Natural killer cell (primary cell): ENCODE results near the gene MTREX. TPM values are rescaled to one million over a fixed set of nuclear protein-coding genes. Genes with fewer than 3 reads are reported as not detected.
A peak's percentile ranks its signal among the peaks of the same experiment; 100 is the strongest.

ENCODE experiments used
- ATAC-seq, 3 donors: fragments of 150-1000 bp in 2 of 3; fragments of 200-7000 bp in 1 of 3; cut with Tn5 transposase; 1 replicate in 1 of 3; 2 replicates in 2 of 3; pipeline ENCODE4 v1.10.0; 2021; ENCODE audit warnings: mild to moderate bottlenecking in 2 of 3, moderate library complexity in 2 of 3
- DNase-seq, 2 donors: peaks; one replicate each; pipeline versions ENCODE4 v3.0.0 to v3.0.0-alpha.2; 2013 to 2021; ENCODE audit warnings: mixed read lengths in 1 of 2
- H3K27ac ChIP-seq: one replicate; pipeline ENCODE4 v1.5.1; 2013; ENCODE audit warnings: mild to moderate bottlenecking, low read length
- H3K27me3 ChIP-seq: one replicate; pipeline ENCODE4 v1.6.1; 2013; ENCODE audit warnings: low read length; ENCODE audit not compliant: control insufficient read depth, insufficient read depth
- H3K36me3 ChIP-seq: one replicate; pipeline ENCODE4 v1.6.1; 2013; ENCODE audit warnings: low read length; ENCODE audit not compliant: control insufficient read depth, insufficient read depth
- H3K4me1 ChIP-seq: one replicate; pipeline ENCODE4 v1.6.1; 2013; ENCODE audit warnings: low read length; ENCODE audit not compliant: control insufficient read depth, insufficient read depth
- H3K4me3 ChIP-seq: one replicate; pipeline ENCODE4 v1.5.1; 2013; ENCODE audit warnings: low read length
- H3K9me3 ChIP-seq: one replicate; pipeline ENCODE4 v1.6.1; 2013; ENCODE audit warnings: low read length; ENCODE audit not compliant: control insufficient read depth, insufficient read depth
- H3K27ac Mint-ChIP-seq, 2 donors: one replicate each; pipeline ENCODE4 v1.8.0; 2022; ENCODE audit warnings: mild to moderate bottlenecking in 2 of 2, mixed read lengths in 2 of 2, moderate library complexity in 1 of 2
- H3K27me3 Mint-ChIP-seq, 2 donors: one replicate each; pipeline ENCODE4 v1.8.0; 2022; ENCODE audit warnings: low read depth in 2 of 2, mixed read lengths in 2 of 2
- H3K36me3 Mint-ChIP-seq: one replicate; pipeline ENCODE4 v1.8.0; 2022; ENCODE audit warnings: mixed read lengths
- H3K4me1 Mint-ChIP-seq, 2 donors: one replicate each; pipeline ENCODE4 v1.8.0; 2022; ENCODE audit warnings: mixed read lengths in 2 of 2
- H3K4me3 Mint-ChIP-seq: one replicate; pipeline ENCODE4 v1.8.0; 2022; ENCODE audit warnings: mild to moderate bottlenecking, moderate library complexity, mixed read lengths
- H3K9me3 Mint-ChIP-seq, 2 donors: one replicate each; pipeline ENCODE4 v1.8.0; 2022; ENCODE audit warnings: mixed read lengths in 2 of 2
- CTCF ChIP-seq: fragments of 200-600 bp; IDR thresholded peaks from one replicate; pipeline ENCODE4 v1.8.0; 2022; ENCODE audit warnings: antibody characterized with exemption
- WGBS: methylation state at CpG from one replicate; pipeline ENCODE4 v1.1.7; 2013; ENCODE audit warnings: missing lambda C conversion rate; ENCODE audit not compliant: insufficient coverage; 5-methylcytosine and 5-hydroxymethylcytosine counted together
- intact Hi-C: fragments of 100-400 bp; cut with micrococcal nuclease; formaldehyde crosslinking; loops from one replicate; pipeline ENCODE4 v1.14.2; 2022
- total RNA-seq, 4 donors: library from RNA; stranded (reverse); fragments of 120-200 nt in 1 of 4; gene quantifications; one replicate each; pipeline versions ENCODE4 v1.2.3 to v1.2.4, GENCODE V29; 2013 to 2022

MTREX gene
- total RNA-seq, 3 donors from 2014 or later (not counting 1 experiment from before 2014, with no cell fraction given), result 64.5 to 82.2 (median 77.6) TPM

- H3K9me3 ChIP-seq, result no peaks in the 10 kb centered on the region
- Mint-ChIP-seq H3K27ac (peak overlapping the region; percentile 4 to 71), H3K4me1 (peaks cover 6 to 14% of the 10 kb centered on the region in 2 donors), H3K36me3 (peaks cover 6% of the 10 kb centered on the region), H3K27me3 (no peaks in the 10 kb centered on the region), H3K4me3 (no peak overlapping the region), H3K9me3 (no peaks in the 10 kb centered on the region)
- ATAC-seq (no peak), DNase-seq (no peak)
- no peak overlapping the region for H3K4me3 ChIP-seq
- no peaks in the 10 kb centered on the region for H3K4me1 ChIP-seq
- H3K36me3 ChIP-seq, result peaks cover 32% of the 10 kb centered on the region
- no peak for TF ChIP-seq CTCF
- no peaks in the 10 kb centered on the region for H3K27me3 ChIP-seq
- no peak overlapping the region for H3K27ac ChIP-seq
- 75% methylated on average over 3 of the region's 5 CpGs for WGBS
- intact Hi-C loops, result no loop called here
Measured at GRCh38 chr5:55338810-55339243, 31.0 kb downstream of the MTREX start.

- WGBS, result 100% methylated on average over 3 of the region's 4 CpGs
- intact Hi-C loops, result no loop called here
- Histone ChIP-seq H3K4me3 (no peak overlapping the region), H3K27ac (no peak overlapping the region), H3K36me3 (peaks cover 65% of the 10 kb centered on the region), H3K27me3 (no peaks in the 10 kb centered on the region), H3K4me1 (no peaks in the 10 kb centered on the region), H3K9me3 (no peaks in the 10 kb centered on the region)
- ATAC-seq (no peak), DNase-seq (no peak)
- H3K4me1 Mint-ChIP-seq, result peaks cover 4 to 14% of the 10 kb centered on the region in 2 donors
- H3K9me3 Mint-ChIP-seq, result no peaks in the 10 kb centered on the region
- no peak for TF ChIP-seq CTCF
- no peak overlapping the region for H3K27ac Mint-ChIP-seq
- H3K36me3 Mint-ChIP-seq, result peaks cover 15% of the 10 kb centered on the region
- H3K27me3 Mint-ChIP-seq, result no peaks in the 10 kb centered on the region
- no peak overlapping the region for H3K4me3 Mint-ChIP-seq
Measured at GRCh38 chr5:55343107-55343506, 35.3 kb downstream of the MTREX start.

- Histone ChIP-seq H3K4me1 (no peaks in the 10 kb centered on the region), H3K27me3 (no peaks in the 10 kb centered on the region), H3K27ac (no peak overlapping the region), H3K9me3 (no peaks in the 10 kb centered on the region), H3K4me3 (no peak overlapping the region), H3K36me3 (peaks cover 70% of the 10 kb centered on the region)
- Mint-ChIP-seq H3K4me3 (no peak overlapping the region), H3K27me3 (no peaks in the 10 kb centered on the region), H3K9me3 (no peaks in the 10 kb centered on the region), H3K27ac (no peak overlapping the region), H3K36me3 (peaks cover 15% of the 10 kb centered on the region), H3K4me1 (peaks cover 0 to 10% of the 10 kb centered on the region in 2 donors)
- no peak for TF ChIP-seq CTCF
- DNase-seq, result no peak
- WGBS, result no CpG with 5 or more reads among the region's 1 CpG
- intact Hi-C loops, result loop anchor here (2.0 kb wide), 1 partner anchor 349 kb away; no protein-coding TSS in a partner anchor
- no peak for ATAC-seq
Measured at GRCh38 chr5:55343609-55344008, 35.8 kb downstream of the MTREX start.

- peak; percentile 36 to 79 for DNase-seq
- ATAC-seq, result peak; percentile 57 to 68 (median 67)
- Mint-ChIP-seq H3K36me3 (peaks cover 18% of the 10 kb centered on the region), H3K4me3 (no peak overlapping the region), H3K27ac (peak overlapping the region in 1 of 2 donors; percentile 45), H3K9me3 (no peaks in the 10 kb centered on the region), H3K27me3 (no peaks in the 10 kb centered on the region), H3K4me1 (peaks cover 0 to 5% of the 10 kb centered on the region in 2 donors)
- Histone ChIP-seq H3K27ac (no peak overlapping the region), H3K27me3 (no peaks in the 10 kb centered on the region), H3K9me3 (no peaks in the 10 kb centered on the region), H3K4me3 (no peak overlapping the region), H3K4me1 (no peaks in the 10 kb centered on the region), H3K36me3 (peaks cover 73% of the 10 kb centered on the region)
- WGBS, result no CpG with 5 or more reads among the region's 2 CpGs
- intact Hi-C loops, result loop anchor here (2.0 kb wide), 1 partner anchor 348 kb away; no protein-coding TSS in a partner anchor
- peak; percentile 98 for TF ChIP-seq CTCF
Measured at GRCh38 chr5:55344392-55344992, 36.7 kb downstream of the MTREX start.
